Cardiac muscle cell (in vitro differentiated cells and primary cell): ENCODE data around the gene ZNF575. TPM values are rescaled to one million over a fixed set of nuclear protein-coding genes. Genes with fewer than 3 reads are reported as not detected.
A peak's percentile ranks its signal among the peaks of the same experiment; 100 is the strongest.

Experiments
- DNase-seq, 2 donors: peaks; one replicate each; pipeline versions ENCODE4 v3.0.0 to v3.0.0-alpha.2; 2010 to 2017; ENCODE audit warnings: low read depth in 1 of 2, low spot score in 1 of 2
- H3K27ac ChIP-seq: fragments of 200-600 bp; sonication (generic); 2 replicates; pipeline ENCODE4 v1.5.1; 2016
- H3K27me3 ChIP-seq: fragments of 200-600 bp; sonication (generic); 2 replicates; pipeline ENCODE4 v1.6.0; 2016; ENCODE audit warnings: control low read depth
- H3K36me3 ChIP-seq: fragments of 200-600 bp; sonication (generic); 2 replicates; pipeline ENCODE4 v1.5.1; 2016; ENCODE audit warnings: control low read depth
- H3K4me1 ChIP-seq: fragments of 200-600 bp; sonication (generic); 2 replicates; pipeline ENCODE4 v1.8.1; 2017; ENCODE audit warnings: low read depth, mild to moderate bottlenecking, mixed run types
- H3K4me3 ChIP-seq: fragments of 200-600 bp; sonication (generic); 2 replicates; pipeline ENCODE4 v1.5.1; 2016; ENCODE audit warnings: mild to moderate bottlenecking
- H3K9me3 ChIP-seq: fragments of 200-600 bp; sonication (generic); 2 replicates; pipeline ENCODE4 v1.5.1; 2017; ENCODE audit warnings: low read depth, mild to moderate bottlenecking, control low read depth
- polyA plus RNA-seq: library from polyadenylated mRNA; unstranded; fragments of >200 nt; fragmentation: Nextera tagmentation; extraction: Ambion mirVana; gene quantifications from 2 replicates; pipeline ENCODE4 v1.2.1, GENCODE V29; 2016
- total RNA-seq: library from RNA; depleted of rRNA; stranded (reverse); fragments of >200 nt; gene quantifications from 2 replicates; pipeline ENCODE4 v1.2.3, GENCODE V29; 2016
- TF ChIP-seq, protein P1 (sequence below): IDR thresholded peaks from 2 replicates; pipeline ENCODE4 v1.5.1; 2012; ENCODE audit warnings: low read depth, mild to moderate bottlenecking, low read length

ZNF575 gene
- total and polyA plus RNA-seq, 2 experiments from 2014 or later, result 3.3 TPM; not detected in 1

DNA sequence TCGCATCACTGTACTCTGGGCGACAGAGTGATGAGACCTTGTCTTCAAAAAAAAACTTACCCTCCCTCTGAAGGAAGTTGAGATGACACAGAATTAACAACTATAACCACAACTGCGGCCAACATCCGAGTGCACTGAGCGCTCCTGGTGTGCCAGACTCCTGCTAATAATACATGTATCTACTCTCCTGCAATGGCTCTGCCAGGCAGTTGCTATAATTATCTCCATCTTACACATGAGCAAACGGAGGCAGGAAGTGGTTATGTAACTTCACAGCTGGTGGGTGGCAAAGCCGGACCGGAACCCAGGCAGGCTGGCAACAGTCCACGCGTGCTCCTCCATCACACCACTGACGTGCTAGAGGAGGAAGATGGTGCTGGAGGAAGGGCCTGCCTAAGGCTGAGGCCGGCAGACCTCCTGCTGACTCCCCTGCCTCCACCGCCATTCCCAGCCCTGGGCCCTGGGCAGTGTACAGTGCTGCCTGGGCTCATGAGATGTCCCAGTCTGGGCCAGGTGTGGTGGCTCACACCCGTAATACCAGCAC is 29.8 kb downstream of the ZNF575 start:
- TF ChIP-seq, protein P1, sequence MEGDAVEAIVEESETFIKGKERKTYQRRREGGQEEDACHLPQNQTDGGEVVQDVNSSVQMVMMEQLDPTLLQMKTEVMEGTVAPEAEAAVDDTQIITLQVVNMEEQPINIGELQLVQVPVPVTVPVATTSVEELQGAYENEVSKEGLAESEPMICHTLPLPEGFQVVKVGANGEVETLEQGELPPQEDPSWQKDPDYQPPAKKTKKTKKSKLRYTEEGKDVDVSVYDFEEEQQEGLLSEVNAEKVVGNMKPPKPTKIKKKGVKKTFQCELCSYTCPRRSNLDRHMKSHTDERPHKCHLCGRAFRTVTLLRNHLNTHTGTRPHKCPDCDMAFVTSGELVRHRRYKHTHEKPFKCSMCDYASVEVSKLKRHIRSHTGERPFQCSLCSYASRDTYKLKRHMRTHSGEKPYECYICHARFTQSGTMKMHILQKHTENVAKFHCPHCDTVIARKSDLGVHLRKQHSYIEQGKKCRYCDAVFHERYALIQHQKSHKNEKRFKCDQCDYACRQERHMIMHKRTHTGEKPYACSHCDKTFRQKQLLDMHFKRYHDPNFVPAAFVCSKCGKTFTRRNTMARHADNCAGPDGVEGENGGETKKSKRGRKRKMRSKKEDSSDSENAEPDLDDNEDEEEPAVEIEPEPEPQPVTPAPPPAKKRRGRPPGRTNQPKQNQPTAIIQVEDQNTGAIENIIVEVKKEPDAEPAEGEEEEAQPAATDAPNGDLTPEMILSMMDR, result no peak
- peaks cover 12% of the 10 kb centered on the region for H3K36me3 ChIP-seq
- H3K9me3 ChIP-seq, result no peaks in the 10 kb centered on the region
- peak in 1 of 2 donors; percentile 88 for DNase-seq
- no peaks in the 10 kb centered on the region for H3K27me3 ChIP-seq
- no peak overlapping the region for H3K27ac ChIP-seq
- H3K4me1 ChIP-seq, result no peaks in the 10 kb centered on the region
- no peak overlapping the region for H3K4me3 ChIP-seq

- DNase-seq, result no peak
- no peaks in the 10 kb centered on the region for H3K27me3 ChIP-seq
Measured at GRCh38 chr19:43563816-43564457, 30.9 kb downstream of the ZNF575 start.

DNA sequence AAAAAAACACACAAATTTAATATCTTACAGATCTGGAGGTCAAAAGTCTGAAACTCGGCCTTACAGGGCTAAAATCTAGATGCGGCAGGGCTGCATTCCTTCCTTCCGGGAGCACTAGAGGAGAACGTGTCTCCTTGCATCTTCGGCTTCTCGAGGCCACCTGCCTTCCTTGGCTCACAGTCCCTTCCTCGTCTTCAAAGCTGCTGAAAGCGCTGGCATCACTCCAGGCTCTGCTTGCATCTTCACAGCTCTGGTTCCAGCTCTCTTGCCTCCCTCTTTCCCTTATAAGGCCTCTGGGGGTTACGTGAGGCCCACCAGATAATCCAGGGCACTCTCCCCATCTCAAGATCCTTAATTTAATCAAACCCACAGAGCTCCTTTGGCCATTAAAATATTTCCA is 31.8 kb downstream of the ZNF575 start:
- H3K4me1 ChIP-seq, result no peaks in the 10 kb centered on the region
- peaks cover 6% of the 10 kb centered on the region for H3K36me3 ChIP-seq
- no peak for DNase-seq
- H3K4me3 ChIP-seq, result no peak overlapping the region
- H3K9me3 ChIP-seq, result no peaks in the 10 kb centered on the region
- TF ChIP-seq, protein P1, result no peak
- H3K27ac ChIP-seq, result no peak overlapping the region
- no peaks in the 10 kb centered on the region for H3K27me3 ChIP-seq

More at GRCh38 chr19:43563816-43564457, 30.9 kb downstream of the ZNF575 start:
- H3K9me3 ChIP-seq, result no peaks in the 10 kb centered on the region
- TF ChIP-seq, protein P1, result no peak
- no peak overlapping the region for H3K4me3 ChIP-seq
- H3K4me1 ChIP-seq, result no peaks in the 10 kb centered on the region
- H3K36me3 ChIP-seq, result peaks cover 6% of the 10 kb centered on the region
- no peak overlapping the region for H3K27ac ChIP-seq

- Histone ChIP-seq H3K9me3 (no peaks in the 10 kb centered on the region), H3K4me3 (no peak overlapping the region), H3K4me1 (no peaks in the 10 kb centered on the region), H3K36me3 (peaks cover 4% of the 10 kb centered on the region), H3K27me3 (no peaks in the 10 kb centered on the region), H3K27ac (no peak overlapping the region)
- no peak for DNase-seq
- TF ChIP-seq, protein P1, result no peak
Measured at GRCh38 chr19:43569657-43570056, 36.7 kb downstream of the ZNF575 start.

DNA sequence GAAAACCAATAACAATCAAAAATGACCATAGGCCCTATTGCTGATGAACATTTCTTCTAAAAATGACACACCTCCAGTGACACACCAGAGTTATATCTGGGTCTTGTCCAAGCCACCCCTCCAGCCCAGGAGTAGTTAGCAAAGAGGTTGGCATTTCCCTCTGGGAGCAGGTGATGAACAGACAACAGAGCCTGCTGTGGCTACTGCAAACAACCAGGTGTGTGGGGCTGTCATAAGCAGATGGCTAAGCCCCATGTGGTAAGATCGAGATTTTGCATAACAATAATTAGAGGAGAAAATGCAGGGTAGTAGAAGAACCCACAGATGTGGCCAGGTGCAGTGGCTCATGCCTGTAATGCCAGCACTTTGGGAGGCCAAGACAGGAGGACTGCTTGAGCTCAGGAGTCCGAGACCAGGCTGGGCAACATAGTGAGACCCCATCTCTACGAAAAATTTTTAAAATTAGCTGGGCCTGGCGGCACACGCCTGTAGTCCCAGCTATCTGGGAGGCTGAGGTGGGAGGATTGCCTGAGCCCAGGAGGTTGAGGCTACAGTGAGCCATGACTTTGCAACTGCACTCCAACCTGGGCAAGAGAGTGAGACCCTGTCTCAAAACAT is 37.3 kb downstream of the ZNF575 start:
- H3K4me3 ChIP-seq, result no peak overlapping the region
- TF ChIP-seq, protein P1, result no peak
- H3K9me3 ChIP-seq, result no peaks in the 10 kb centered on the region
- no peaks in the 10 kb centered on the region for H3K4me1 ChIP-seq
- no peak overlapping the region for H3K27ac ChIP-seq
- H3K27me3 ChIP-seq, result no peaks in the 10 kb centered on the region
- H3K36me3 ChIP-seq, result peaks cover 4% of the 10 kb centered on the region
- DNase-seq, result no peak
